Measurements from ENCODE around the gene CD69. TPM values are rescaled to one million over a fixed set of nuclear protein-coding genes. Genes with fewer than 3 reads are reported as not detected.
"Not testable (repeated sequence)": the region's sequence is repeated elsewhere in the genome, so short reads cannot be mapped to it uniquely, and the experiment has no call there.

The CD69 gene
- total and polyA plus RNA-seq, 2 experiments from 2014 or later = not detected

DNA sequence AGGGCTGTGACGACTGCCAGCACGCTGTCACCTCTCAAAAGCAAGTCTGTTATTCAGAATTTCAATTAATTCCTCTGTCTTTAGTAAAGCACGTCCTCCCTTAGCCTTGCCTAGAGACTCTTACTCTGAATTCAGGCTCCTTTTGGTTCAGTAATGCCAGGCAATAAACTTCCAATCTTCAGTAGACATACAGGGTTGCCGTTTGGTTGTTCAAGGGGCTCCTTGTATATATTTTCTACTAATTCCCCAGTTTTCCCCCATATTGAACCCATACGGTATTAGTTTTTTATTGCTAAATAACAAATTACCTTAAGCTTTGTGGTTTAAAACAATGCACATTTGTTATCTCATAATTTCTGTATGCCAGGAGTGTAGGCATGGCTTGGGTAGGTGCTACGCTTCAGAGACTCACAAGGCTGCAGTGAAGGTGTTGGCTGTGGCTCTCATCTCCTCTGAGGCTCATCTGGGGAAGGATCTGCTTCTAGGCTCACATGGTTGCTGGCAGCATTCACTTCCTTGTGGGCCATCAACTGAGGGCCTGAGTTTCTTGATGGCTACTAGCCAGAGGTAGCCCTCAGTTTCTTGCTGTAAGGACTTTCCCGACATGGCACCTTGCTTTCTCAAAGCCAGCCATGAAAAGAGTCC lies 20.5 kb downstream of the CD69 start:
- Histone ChIP-seq H3K4me1 (ENCODE audit: insufficient read depth) (no peaks in the 10 kb centered on the region), H3K9me2 (ENCODE audit: insufficient read depth) (no peaks in the 10 kb centered on the region), H2AFZ (no peak overlapping the region), H4K20me1 (ENCODE audit: insufficient read depth) (no peaks in the 10 kb centered on the region), H3K9me3 (ENCODE audit: low read depth) (no peaks in the 10 kb centered on the region), H3K4me2 (ENCODE audit: unreplicated experiment) (no peak overlapping the region), H3K36me3 (ENCODE audit: low read depth) (no peaks in the 10 kb centered on the region), H3K4me3 (no peak overlapping the region), H3F3A (ENCODE audit: insufficient read depth) (no peaks in the 10 kb centered on the region), H3K9ac (no peak overlapping the region), H3K27ac (no peak overlapping the region), H3K27me3 (replicated peaks; ENCODE audit: insufficient read depth) (peaks cover 12% of the 10 kb centered on the region; the same call in 1 of the 2 replicates), H3K79me2 (ENCODE audit: insufficient read depth) (no peaks in the 10 kb centered on the region)
- in situ Hi-C loops (cut with MboI) = no loop called here
- DNase-seq = no peak
- TF ChIP-seq EZH2phosphoT487 (IDR thresholded peaks at IDR 0.05; ENCODE audit: insufficient read depth, low read depth) = no peak
- WGBS, 2 experiments (ENCODE audit: low coverage in 1 of 2, low lambda C conversion rate in 2 of 2, missing lambda C conversion rate in 2 of 2) = 67% methylated on average over 7 of the region's 7 CpGs

GRCh38 chr12:9739404-9740105 lies 21.1 kb downstream of the CD69 start:
- H3K4me2 ChIP-seq (ENCODE audit: unreplicated experiment) = not testable (repeated sequence)

DNA sequence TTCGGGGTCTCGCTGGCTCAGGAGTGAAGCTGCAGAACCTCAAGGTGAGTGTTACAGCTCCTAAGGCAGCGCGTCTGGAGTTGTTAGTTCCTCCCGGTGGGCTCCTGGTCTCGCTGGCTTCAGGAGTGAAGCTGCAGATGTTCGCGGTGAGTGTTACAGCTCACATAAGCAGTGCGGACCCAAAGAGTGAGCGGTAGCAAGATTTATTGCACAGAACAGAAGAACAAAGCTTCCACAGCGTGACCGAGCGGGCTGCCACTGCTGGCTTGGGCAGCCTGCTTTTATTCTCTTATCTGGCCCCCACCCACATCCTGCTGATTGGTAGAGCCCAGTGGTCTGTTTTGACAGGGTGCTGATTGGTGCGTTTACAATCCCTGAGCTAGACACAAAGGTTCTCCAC lies 21.8 kb downstream of the CD69 start:
- H4K20me1 ChIP-seq (ENCODE audit: insufficient read depth); DNase-seq; H3K4me1 ChIP-seq (ENCODE audit: insufficient read depth); H3K4me3 ChIP-seq; H3K36me3 ChIP-seq (ENCODE audit: low read depth); H3K4me2 ChIP-seq (ENCODE audit: unreplicated experiment); H2AFZ ChIP-seq; H3K27ac ChIP-seq; in situ Hi-C loops (cut with MboI); H3K9me3 ChIP-seq (ENCODE audit: low read depth); H3K9me2 ChIP-seq (ENCODE audit: insufficient read depth); H3F3A ChIP-seq (ENCODE audit: insufficient read depth); H3K79me2 ChIP-seq (ENCODE audit: insufficient read depth); H3K9ac ChIP-seq: not testable (repeated sequence)
- 24 to 43% methylated on average over 11 to 14 of the region's 14 CpGs for WGBS, 2 experiments (ENCODE audit: low coverage in 1 of 2, low lambda C conversion rate in 2 of 2, missing lambda C conversion rate in 2 of 2)
- H3K27me3 ChIP-seq (replicated peaks; ENCODE audit: insufficient read depth) = peaks cover 12% of the 10 kb centered on the region; the same call in 1 of the 2 replicates

More at GRCh38 chr12:9739404-9740105, 21.1 kb downstream of the CD69 start:
- H2AFZ ChIP-seq; H3F3A ChIP-seq (ENCODE audit: insufficient read depth); H3K27ac ChIP-seq; H3K9me2 ChIP-seq (ENCODE audit: insufficient read depth); H3K79me2 ChIP-seq (ENCODE audit: insufficient read depth); H3K4me3 ChIP-seq; DNase-seq; H3K9ac ChIP-seq; H4K20me1 ChIP-seq (ENCODE audit: insufficient read depth); H3K9me3 ChIP-seq (ENCODE audit: low read depth); H3K36me3 ChIP-seq (ENCODE audit: low read depth); H3K4me1 ChIP-seq (ENCODE audit: insufficient read depth); in situ Hi-C loops (cut with MboI): not testable (repeated sequence)
- H3K27me3 ChIP-seq (replicated peaks; ENCODE audit: insufficient read depth) = peaks cover 12% of the 10 kb centered on the region; the same call in 1 of the 2 replicates
- WGBS, 2 experiments (ENCODE audit: low coverage in 1 of 2, low lambda C conversion rate in 2 of 2, missing lambda C conversion rate in 2 of 2) = 83 to 91% methylated on average over 27 to 37 of the region's 54 CpGs

DNA sequence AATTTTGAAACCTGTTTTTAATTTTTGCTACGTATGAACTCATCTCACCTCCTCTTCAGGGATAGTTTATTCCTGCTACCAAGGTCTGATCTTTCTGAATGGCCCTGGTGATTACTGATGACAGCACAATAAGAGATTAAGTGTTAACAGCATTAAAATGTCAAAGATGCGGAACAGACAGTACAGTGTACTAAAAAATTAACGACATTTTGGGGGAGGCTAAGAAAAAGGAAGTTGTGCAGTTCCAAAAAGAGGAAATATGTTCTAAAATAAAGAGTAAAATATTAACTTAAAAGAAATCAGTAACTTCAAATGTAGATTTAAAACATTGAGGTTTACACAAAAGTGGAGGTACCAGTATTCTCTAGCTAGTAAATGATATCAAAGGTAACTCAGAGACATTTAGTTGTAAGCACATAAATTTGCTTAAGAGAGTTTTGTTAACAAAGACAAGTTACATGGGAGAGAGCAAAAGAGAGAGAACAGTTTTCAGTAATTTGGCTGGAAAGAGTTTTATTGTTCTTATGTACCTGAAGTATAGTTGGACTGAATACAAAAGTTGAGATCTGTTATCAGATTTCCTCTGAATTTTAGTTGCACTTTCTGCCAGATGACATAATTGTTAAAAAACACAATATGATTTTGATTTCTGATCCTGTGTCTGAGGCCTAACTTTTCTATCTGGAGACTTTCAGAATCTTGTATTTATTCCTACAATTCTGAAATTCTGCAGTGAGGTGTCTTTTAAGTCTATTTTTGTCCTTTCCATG lies 23.6 kb downstream of the CD69 start:
- TF ChIP-seq EZH2phosphoT487 (IDR thresholded peaks at IDR 0.05; ENCODE audit: insufficient read depth, low read depth) = no peak
- TF ChIP-seq EZH2 (IDR thresholded peaks at IDR 0.05; ENCODE audit: insufficient read depth, poor library complexity, severe bottlenecking) = no peak
- no peak for DNase-seq
- Histone ChIP-seq H3K27ac (no peak overlapping the region), H2AFZ (no peak overlapping the region), H3K27me3 (replicated peaks; ENCODE audit: insufficient read depth) (peaks cover 8% of the 10 kb centered on the region; the same call in 1 of the 2 replicates), H3K36me3 (ENCODE audit: low read depth) (no peaks in the 10 kb centered on the region), H3K79me2 (ENCODE audit: insufficient read depth) (no peaks in the 10 kb centered on the region), H3K4me3 (no peak overlapping the region), H3K4me1 (ENCODE audit: insufficient read depth) (no peaks in the 10 kb centered on the region), H4K20me1 (ENCODE audit: insufficient read depth) (no peaks in the 10 kb centered on the region), H3K9ac (no peak overlapping the region), H3K9me2 (ENCODE audit: insufficient read depth) (no peaks in the 10 kb centered on the region), H3K9me3 (ENCODE audit: low read depth) (no peaks in the 10 kb centered on the region), H3F3A (ENCODE audit: insufficient read depth) (no peaks in the 10 kb centered on the region), H3K4me2 (ENCODE audit: unreplicated experiment) (no peak overlapping the region)
- 42 to 49% methylated on average over 3 of the region's 3 CpGs for WGBS, 2 experiments (ENCODE audit: low coverage in 1 of 2, low lambda C conversion rate in 2 of 2, missing lambda C conversion rate in 2 of 2)
- in situ Hi-C loops (cut with MboI) = no loop called here

Data from GM23248 (cell line).